HG03108 (cell line): ENCODE data around the gene RPTOR.

ENCODE experiments used
- ATAC-seq: cut with Tn5 transposase; IDR thresholded peaks from one replicate; pipeline ENCODE4 v1.9.1; 2021; ENCODE audit warnings: moderate library complexity; ENCODE audit not compliant: unreplicated experiment

RPTOR gene

DNA sequence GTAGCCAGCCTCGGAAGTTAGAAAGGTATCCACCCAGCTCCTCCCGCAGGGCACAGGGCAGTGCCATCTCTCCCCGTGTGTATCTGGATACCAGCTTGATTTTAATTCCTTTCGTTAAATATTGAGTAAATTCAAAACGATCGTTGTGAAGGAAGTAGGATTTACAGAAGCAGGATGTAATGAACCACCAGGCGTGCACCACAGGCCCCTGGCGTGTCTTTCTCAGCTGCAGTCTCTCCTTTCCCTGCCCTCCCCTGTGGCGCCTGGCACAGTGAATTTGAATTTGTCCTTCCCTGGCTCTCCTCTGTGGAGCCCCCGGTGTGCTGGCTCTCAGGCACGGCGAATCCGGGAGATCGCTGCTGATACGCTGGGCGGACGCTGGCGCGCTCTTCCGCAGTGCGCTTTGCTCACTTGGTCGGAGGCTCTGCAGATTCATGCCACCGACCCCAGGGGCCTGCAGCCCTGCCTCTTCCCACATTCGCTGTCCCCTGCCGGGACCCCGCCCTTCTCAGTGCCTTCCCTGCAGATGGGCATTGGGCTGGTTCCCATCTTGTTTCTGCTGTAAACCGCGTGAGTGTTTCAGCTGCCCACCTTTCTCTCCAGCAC, 164.6 kb downstream of the RPTOR start:
- ATAC-seq, result no peak

- no peak for ATAC-seq
Observed at GRCh38 chr17:80710714-80711302, 166.2 kb downstream of the RPTOR start.

DNA sequence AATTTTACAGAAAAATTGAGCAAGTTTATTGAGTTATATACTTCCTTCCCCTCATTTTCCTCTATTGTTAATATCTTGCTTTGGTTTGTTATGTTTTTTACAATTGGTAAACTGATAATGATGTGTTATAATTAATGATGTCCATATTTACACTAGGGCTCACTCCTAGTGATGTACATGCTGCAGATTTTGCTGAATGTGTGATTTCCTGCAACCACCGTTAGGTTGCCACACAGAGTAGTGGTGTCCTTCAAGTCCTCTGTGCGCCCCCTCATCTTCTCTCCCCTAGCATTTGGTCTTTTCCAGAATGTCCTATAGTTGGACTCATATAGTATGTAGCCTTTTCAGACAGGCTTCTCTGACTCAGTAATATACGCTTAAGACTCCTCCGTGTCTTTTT, 167.5 kb downstream of the RPTOR start:
- no peak for ATAC-seq

DNA sequence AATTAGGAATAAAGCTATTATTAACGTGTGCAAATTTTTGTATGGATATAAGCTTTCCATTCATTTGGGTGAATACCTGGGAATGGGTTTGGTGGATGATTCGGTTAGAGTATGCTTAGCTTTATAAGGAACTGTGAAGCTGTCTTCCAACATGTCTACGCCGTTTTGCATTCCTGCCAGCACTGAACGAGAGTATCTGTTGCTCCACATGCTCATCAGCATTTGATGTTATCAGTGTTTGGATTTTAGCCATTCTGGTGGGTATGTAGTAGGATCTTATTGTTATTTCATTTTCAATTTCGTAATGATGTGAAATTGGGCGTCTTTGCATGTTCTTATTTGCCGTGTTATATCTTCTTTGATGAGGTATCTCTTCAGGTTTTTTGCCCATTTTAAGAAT, 168.0 kb downstream of the RPTOR start:
- no peak for ATAC-seq

DNA sequence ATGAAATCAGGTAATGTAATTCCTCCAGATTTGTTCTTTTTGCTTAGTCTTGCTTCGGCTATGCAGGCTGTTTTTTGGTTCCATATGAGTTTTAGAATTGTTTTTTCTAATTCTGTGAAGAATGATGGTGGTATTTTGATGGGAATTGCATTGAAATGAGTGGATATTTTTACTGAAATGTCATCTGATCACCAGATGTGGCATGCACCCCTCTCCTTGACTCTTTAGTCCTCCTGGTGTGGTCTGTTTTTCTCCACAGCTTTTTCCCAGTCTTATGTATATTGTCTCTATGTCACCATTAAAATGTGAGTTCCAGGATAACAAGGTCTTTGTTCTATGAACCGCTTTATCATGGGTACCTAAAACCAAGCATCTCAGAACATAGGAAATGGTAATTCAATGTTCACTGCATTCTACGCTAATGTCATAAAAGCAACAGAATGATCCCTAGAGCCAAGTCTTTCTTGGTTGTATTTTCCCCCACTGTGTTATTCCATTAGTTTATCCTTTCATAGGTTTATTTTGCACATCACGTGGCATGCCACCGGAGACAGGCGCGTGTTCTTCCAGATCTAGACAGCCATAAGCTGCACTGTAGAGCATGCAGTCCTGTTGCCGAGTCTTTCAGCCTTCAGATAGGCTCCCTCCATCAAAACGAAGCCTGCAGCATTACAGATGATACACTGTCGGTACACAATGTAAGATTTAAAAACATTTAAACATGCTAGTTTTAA, 172.5 kb downstream of the RPTOR start:
- ATAC-seq, result no peak

DNA sequence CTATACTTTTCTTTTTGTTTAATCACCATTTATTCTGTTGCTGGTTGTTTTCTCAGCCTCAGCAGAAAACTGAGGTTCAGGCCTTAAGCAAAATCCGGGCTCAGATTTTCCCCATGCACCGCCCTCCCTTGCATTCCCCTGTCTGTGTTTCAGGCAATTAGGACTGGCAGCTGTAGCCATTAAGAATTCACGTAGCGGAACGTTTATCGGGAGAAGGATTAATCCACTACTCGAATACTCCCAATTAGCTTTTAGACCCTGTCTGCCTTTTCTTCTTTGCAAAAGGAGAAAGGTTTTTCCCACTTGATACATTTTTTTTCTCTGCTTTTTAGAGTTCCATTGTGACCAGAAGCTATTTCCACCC, 173.1 kb downstream of the RPTOR start:
- no peak for ATAC-seq

DNA sequence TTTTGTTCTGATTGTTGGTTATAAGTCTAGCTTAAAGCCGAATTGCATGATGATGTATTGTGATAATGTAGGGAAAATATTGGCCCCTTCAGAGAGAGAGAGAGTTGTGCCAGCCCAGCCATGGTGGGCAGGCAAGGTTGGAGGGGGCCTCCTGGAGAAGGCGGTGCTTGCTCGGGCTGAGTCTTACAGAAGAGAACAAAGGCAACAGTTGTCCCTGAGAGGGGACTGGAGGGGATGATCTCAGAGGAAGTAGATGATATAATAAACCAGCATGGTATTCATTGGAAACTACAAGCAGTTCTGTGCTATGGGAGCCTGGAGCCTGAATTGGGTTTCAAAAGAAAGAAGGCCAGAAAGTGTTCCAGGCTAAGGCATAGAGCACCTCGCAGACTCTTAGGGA, 173.8 kb downstream of the RPTOR start:
- ATAC-seq, result no peak

GRCh38 chr17:80719449-80719848, 174.8 kb downstream of the RPTOR start:
- no peak for ATAC-seq

DNA sequence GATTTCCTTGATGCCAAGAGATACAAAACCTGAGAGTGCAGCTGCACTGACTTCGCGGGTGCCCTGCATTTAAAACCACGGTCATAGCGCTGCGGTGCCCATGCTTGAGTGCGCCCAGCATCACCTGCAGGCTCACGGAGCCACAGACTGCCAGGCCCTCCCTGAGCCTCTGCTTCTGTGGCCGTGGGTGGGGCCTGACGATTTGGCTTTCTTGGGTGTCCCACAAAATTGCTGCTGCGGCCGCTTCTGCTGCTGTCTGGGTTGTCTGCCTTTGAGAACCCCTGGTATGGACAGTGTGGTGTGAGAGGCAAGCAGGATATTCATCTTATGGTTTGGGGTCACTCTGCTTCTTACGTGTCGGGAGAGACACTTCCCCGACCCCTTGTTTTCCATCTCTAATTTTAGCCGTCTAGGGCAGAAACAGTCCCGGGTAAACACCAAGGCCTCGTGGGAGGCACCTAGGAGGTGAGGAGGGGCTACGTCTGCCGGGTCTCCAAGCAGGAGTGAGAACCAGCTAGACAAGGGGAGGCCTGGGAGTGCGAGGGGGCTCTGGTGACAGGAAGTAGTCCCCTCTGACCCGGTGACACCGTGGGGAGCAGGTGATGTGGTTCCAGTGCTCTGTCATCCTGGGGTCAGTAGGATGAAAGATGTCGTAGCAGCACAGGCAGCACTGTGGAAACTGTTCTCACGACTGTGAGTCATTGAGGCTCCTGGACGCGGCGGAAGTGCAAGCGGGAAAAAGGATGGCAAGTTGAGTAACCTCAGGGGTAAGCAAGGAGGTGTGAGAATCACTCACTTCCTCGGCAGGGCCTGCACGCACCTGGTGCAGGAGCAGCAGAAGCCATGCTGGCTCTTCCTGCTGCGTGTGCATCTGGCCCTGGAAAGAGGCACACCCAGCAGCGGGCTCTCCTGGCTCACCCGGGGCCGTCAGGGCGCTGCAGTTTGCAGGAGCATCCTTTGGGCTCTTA, 176.3 kb downstream of the RPTOR start:
- no peak for ATAC-seq

GRCh38 chr17:80722661-80723060, 178.0 kb downstream of the RPTOR start:
- no peak for ATAC-seq

GRCh38 chr17:80724775-80725266, 180.2 kb downstream of the RPTOR start:
- no peak for ATAC-seq

- no peak for ATAC-seq
Observed at GRCh38 chr17:80725517-80725916, 180.9 kb downstream of the RPTOR start.

DNA sequence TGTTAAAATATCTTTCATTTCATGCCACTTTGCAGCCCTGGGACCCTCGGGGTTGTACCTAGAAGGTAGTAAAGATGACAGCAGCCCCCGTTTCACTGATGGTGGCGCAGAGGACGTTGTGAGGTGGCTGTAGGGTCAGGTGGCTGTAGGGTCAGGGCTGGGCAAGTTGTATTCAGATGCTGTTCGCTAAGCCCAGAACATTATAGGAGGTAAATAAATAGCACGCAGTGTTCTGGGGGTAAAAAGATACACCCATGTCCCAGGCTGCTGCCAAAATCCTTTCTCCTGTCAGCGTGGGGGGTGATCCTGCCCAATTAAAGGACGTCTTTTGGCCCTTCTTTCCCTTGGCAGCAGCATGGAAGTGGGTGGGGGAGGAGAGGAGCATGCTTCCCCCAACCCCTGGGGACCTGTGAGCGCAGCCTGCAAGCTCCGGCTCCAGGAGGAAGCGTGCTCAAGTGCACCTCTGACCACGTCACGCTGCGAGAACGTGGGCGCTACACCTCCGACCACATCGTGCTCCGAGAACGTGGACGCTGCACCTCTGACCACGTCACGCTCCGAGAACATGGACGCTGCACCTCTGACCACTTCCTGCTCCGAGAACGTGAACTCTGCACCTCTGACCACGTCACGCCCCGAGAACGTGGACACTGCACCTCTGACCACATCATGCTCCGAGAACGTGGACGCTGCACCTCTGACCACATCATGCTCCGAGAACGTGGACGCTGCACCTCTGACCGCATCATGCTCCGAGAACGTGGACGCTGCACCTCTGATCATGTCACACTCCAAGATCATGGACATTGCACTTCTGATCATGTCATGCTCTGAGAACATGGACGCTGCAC, 182.1 kb downstream of the RPTOR start:
- ATAC-seq, result no peak

DNA sequence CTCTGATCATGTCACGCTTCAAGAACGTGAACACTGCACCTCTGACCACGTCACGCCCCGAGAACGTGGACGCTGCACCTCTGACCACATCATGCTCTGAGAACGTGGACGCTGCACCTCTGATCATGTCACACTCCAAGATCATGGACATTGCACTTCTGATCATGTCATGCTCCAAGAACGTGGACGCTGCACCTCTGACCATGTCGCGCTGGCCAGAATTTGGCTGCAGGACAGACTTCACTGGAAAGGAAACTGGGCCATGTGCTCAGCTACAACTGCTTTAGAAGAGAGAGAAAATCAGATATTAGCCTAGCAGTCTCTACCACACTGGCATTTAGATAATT, 182.7 kb downstream of the RPTOR start:
- no peak for ATAC-seq

DNA sequence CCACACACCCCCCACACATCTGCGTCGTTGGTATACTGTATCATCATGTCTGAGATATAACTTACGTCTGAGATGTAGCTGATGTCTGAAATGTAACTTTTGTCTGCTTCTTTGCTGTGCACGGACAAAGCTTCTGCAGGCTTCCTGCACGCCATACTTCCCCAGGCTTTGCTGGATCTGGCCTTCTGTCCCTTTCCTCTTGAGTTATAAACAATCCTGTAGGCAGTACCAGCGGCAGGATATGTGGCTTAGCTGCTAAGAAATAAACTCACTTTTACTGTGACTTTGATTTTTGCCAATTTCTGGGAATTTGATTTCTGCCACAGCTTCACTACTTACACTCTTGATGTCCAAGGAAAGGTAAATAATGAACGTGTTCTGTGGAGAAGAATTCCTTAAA, 184.4 kb downstream of the RPTOR start:
- ATAC-seq, result no peak

GRCh38 chr17:80729761-80730160, 185.1 kb downstream of the RPTOR start:
- no peak for ATAC-seq

DNA sequence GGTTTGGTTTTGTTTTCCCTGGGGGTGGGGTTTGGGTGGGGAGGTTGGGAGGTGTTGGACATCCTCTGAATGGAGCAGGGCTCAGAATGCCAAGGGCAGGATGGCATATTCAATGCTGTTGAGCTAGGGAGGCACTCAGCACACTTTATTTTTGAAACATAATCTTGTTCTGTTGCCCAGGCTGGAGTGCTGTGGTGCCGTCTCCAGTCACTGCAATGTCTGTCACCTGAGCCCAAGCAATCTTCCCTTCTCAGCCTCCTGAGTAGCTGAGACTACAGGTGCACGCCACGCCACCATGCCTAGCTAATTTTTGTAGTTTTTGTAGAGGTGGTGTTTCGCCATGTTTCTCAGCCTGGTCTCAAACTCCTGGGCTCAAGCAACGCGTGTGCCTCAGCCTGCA, 186.1 kb downstream of the RPTOR start:
- no peak for ATAC-seq

GRCh38 chr17:80731323-80731722, 186.7 kb downstream of the RPTOR start:
- no peak for ATAC-seq

GRCh38 chr17:80732268-80732667, 187.6 kb downstream of the RPTOR start:
- no peak for ATAC-seq
